ENCODE data around the gene IREB2.

GRCh38 chr15:78397382-78397781 is 40.6 kb upstream of the IREB2 start:
- TF ChIP-seq CTCF (conservative IDR thresholded peaks at IDR 0.05 in 1 of 2, IDR thresholded peaks at IDR 0.05 in 1 of 2; ENCODE audit: extremely low read depth in 1 of 2, insufficient read depth in 1 of 2, low read depth in 1 of 2, low read length in 2 of 2): no peak
- TF ChIP-seq EZH2 (IDR thresholded peaks at IDR 0.05; ENCODE audit: borderline replicate concordance, low read length): no peak

Data from mammary epithelial cell (primary cell).